GM12875 (cell line): ENCODE measurements around the gene MED29.

Experiments used
- H3K4me3 ChIP-seq: one replicate; pipeline ENCODE4 v1.5.1; 2011; ENCODE audit warnings: low read depth, low read length, control low read depth
- TF ChIP-seq, protein P1 (sequence below): IDR thresholded peaks from 2 replicates; pipeline ENCODE4 v1.5.1; 2011; ENCODE audit warnings: low read depth, mild to moderate bottlenecking, control low read depth, inconsistent platforms, low read length, moderate library complexity, borderline replicate concordance; ENCODE audit not compliant: insufficient read depth

MED29 gene

DNA sequence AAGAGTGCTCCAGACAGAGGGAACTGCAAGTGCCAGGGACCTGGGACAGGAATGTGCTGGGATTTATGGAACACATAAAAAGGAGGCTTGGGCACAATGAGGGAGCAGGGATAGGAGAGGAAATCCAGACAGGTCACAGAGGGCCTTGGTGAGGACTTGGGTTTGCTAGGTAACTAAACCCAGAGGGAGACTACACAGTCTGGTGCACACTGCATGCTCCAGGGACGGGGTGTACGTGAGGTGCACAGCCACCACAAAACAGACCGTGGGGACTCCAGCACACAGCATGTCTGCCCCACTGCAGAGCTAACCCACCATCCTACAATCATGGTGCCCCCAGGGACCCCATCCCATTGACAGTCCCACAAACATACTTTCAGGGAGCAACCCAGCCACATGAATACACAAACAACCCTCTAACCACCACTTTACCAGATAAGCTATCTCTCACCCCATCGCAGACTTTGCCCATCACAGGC, 9.9 kb downstream of the MED29 start:
- TF ChIP-seq, protein P1, sequence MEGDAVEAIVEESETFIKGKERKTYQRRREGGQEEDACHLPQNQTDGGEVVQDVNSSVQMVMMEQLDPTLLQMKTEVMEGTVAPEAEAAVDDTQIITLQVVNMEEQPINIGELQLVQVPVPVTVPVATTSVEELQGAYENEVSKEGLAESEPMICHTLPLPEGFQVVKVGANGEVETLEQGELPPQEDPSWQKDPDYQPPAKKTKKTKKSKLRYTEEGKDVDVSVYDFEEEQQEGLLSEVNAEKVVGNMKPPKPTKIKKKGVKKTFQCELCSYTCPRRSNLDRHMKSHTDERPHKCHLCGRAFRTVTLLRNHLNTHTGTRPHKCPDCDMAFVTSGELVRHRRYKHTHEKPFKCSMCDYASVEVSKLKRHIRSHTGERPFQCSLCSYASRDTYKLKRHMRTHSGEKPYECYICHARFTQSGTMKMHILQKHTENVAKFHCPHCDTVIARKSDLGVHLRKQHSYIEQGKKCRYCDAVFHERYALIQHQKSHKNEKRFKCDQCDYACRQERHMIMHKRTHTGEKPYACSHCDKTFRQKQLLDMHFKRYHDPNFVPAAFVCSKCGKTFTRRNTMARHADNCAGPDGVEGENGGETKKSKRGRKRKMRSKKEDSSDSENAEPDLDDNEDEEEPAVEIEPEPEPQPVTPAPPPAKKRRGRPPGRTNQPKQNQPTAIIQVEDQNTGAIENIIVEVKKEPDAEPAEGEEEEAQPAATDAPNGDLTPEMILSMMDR, result no peak
- H3K4me3 ChIP-seq, result no peak overlapping the region

DNA sequence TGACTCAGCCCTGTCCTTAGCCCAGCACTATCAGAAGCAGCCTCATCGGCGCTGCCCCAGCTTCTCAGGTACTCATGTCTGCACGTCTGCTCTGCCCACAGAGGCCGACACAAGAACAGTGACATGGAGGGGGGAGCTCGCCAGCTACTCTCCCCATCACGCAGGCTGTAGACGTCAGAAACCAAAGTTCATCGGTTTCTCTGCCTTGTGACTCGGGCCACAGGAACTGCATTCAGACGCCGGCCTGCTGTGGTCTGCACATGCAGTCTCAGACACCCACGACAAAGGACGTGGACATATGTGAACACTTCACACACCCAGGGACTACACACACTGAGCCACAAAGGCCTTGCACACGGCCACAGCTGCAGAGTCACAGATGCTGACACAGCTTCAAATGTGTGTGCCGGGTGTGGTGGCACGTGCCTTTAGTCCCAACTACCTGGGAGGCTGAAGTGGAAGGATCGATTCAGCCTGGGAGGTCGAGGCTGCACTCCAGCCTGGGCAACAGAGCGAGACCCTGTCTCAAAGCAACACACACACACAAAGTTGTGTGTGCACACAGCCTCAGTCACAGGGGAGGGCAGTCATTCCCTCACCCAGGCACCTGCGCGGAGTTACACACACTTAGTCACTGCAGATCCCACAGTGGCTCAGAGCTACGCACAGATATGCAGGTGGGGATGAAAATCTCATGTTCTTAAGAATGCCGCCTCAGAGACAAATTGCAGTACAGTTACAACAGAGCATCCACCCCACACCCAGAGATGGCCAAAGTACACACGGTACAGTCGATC, 10.6 kb downstream of the MED29 start:
- TF ChIP-seq, protein P1, result no peak
- no peak overlapping the region for H3K4me3 ChIP-seq

DNA sequence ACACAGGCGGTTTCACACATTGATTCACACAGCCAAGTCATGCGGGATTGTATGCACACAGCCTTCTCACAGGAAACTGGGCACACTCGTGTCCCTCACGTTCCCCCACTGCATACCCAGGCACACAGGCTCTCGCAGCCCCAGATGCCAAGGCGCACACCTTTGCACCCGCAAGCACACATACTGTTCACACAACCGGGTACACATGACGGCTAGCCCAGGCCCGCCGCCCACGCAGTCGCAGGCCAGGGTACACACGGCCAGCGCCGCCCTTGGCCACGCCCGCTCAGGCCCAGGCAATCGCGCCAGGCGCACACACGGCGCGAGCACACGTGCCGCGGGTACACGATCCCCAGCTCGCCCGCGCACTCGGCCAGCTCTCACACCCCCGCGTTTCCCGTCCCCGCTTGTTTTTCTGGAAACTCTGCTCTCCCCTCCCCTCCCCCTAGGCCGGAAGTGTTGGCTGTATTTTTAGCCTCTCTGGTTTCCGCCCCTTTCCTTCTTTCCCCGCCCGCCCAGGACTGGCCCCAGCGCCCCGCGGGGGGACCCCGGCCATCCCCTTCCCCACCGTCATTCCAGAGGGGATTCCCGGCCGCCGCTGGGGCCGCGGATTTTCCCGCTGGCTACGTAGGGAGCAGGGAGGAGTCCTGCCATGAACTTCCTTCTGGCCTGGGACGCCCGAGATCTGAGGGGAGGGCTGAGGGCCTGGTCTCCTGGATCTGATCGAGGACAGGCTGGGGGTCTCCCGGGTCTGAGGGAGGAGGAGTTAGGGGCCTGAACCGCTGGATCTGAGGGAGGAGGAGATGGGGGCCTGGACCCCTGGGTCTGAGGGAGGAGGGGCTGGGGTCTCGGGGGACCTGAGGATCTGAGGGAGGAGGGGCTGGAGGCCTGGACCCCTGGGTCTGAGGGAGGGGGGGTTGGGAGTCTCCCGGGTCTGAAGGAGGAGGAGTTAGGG, 11.4 kb downstream of the MED29 start:
- TF ChIP-seq, protein P1, result no peak
- peak overlapping the region; percentile 59 for H3K4me3 ChIP-seq

DNA sequence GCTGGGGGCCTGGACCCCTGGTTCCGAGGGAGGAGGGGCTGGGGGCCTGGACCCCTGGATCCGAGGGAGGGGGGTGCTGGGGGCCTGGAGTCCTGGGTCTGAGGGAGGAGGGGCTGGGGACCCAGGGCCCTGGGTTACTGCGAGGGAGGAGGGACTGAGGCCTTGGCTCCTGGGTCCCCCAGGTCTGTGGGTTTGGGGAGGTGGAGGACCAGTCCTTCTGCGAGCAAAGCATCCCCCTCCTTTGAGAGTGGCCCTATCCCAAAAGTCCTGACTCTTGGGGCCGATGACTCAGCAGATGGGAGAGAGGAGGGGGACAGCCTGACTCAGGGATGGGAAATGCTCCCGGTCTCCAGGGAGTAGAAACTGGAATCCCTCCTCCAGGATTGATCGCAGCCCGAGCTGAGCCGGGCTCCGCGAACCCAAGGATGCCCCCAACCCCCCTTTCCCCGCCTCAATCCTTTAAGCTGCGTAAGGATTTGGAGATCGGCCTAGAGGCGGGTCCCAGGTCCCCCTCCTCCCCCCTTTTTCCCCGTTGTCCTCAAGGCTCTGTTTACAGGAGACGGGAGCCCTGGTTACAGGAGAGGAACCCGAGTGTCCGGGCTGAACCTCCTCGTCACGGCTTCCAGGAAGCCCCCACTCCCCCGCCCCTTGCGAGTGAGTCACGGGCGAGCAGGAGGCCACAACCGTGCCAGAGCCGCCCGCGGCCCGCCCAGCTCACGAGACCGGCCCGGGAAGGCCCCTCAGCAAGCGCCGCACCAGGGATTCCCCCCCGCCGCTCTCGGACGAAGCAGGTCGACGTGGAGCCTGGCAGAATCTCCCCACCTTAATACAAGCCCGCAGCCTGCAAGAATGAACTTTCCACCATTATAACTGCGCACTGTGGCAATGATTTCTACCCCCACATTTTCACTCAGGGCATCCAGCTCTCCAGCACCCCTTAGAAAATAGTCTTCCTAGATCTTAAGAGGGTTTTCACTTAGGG, 12.4 kb downstream of the MED29 start:
- peak overlapping the region; percentile 59 for H3K4me3 ChIP-seq
- TF ChIP-seq, protein P1, result no peak

DNA sequence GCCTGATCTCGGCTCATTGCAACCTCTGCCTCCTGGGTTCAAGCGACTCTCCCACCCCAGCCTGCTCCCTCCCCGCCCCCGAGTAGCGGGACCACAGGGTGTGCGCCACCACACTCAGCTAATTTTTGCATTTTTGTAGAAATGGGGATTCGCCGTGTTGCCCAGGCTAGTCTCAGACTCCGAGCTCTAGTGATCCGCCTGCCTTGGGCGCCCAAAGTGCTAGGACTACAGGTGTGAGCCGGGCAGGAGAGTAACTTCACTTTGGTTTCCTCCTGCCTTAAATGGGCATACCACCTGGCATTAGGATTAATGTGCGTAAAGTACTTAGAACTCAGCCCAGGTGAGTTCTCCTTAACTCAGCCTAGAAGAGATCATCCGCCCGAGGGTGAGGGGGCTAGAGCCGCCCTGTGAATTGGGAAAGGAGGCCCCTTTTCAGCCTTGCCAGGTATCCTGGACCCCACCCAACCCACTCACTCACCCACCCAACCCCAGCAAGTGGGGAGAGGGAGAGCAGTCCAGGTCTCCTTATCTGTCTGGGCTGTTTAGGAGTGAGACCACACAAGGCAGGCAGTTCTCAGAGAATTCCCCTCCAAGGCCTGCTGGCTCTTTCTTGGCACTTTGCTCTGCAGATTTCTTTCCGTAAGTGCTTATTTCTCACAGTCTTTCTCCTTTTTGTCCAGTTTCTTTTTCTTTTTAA, 14.2 kb downstream of the MED29 start:
- TF ChIP-seq, protein P1, result no peak
- no peak overlapping the region for H3K4me3 ChIP-seq

DNA sequence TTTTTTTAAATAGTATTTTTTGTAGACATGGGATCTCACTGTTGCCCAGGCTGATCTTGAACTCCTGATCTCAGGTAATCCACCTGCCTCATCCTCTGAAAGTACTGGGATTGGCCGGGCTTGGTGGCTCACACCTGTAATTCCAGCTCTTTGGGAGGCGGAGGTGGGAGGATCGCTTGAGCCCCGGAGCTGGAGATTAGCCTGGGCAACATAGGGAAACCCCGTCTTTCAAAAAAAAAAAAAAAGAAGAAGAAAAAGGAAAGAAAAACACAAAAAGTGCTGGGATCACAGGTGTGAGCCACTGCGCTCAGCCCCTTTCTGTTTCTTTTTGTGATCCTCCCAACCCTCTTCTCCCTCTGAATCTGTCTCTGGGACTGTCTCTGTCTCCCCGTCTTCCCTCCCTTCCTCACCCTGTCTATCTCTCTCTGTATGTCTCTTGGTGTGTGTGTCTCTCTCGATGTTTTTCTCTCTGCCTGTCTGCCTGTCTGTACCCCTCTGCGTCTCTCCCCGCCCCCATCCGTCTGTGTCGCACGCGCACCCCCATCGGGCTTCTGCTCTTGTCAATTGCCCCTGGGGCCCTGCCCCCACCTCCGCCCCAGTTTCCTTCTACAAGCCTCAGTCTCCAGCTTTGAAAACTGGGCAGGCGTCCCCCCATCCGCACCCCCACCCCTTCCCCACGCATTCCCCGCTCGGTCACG, 14.9 kb downstream of the MED29 start:
- TF ChIP-seq, protein P1, result no peak
- H3K4me3 ChIP-seq, result peak overlapping the region; percentile 95
